Lung microvascular endothelial cell (primary cell): ENCODE data around the gene OR8G1. TPM values are rescaled to one million over a fixed set of nuclear protein-coding genes. Genes with fewer than 3 reads are reported as not detected.
A peak's percentile ranks its signal among the peaks of the same experiment; 100 is the strongest.
"Not testable (repeated sequence)": the region's sequence is repeated elsewhere in the genome, so short reads cannot be mapped to it uniquely, and the experiment has no call there.

Experiments
- DNase-seq, 2 donors: peaks; one replicate each; pipeline versions ENCODE4 v3.0.0 to v3.0.0-alpha.2; 2010; ENCODE audit warnings: low read depth in 2 of 2
- total RNA-seq: library from RNA; depleted of rRNA; stranded (reverse); fragments of >200 nt; gene quantifications from 2 replicates; pipeline ENCODE4 v1.2.1, GENCODE V29; 2014

The OR8G1 gene
- not detected in 2 replicates for total RNA-seq

GRCh38 chr11:124240621-124241397 lies at the start of gene OR8G1:
Gene OR8G1 (plus strand): TSS chr11:124241095. CDS start chr11:124249676, 8,581 bp downstream.
- no peak for DNase-seq

- DNase-seq = no peak
Measured at GRCh38 chr11:124193221-124194010, 47.5 kb upstream of the OR8G1 start.

- DNase-seq = peak in 1 of 2 donors; percentile 28
Measured at GRCh38 chr11:124194293-124195188, 46.4 kb upstream of the OR8G1 start.

GRCh38 chr11:124195189-124195734 lies 45.6 kb upstream of the OR8G1 start:
- DNase-seq = peak; percentile 75 to 79

- no peak for DNase-seq
Measured at GRCh38 chr11:124197999-124198398, 42.9 kb upstream of the OR8G1 start.

GRCh38 chr11:124198897-124199296 lies 42.0 kb upstream of the OR8G1 start:
- no peak for DNase-seq

- DNase-seq = peak in 1 of 2 donors; percentile 28
Measured at GRCh38 chr11:124199702-124200101, 41.2 kb upstream of the OR8G1 start.

GRCh38 chr11:124200671-124201070 lies 40.2 kb upstream of the OR8G1 start:
- no peak for DNase-seq

- no peak for DNase-seq
Measured at GRCh38 chr11:124202951-124203350, 37.9 kb upstream of the OR8G1 start.

- DNase-seq = no peak
Measured at GRCh38 chr11:124204008-124204407, 36.9 kb upstream of the OR8G1 start.

- DNase-seq = no peak
Measured at GRCh38 chr11:124207102-124207792, 33.6 kb upstream of the OR8G1 start.

- DNase-seq = no peak
Measured at GRCh38 chr11:124209824-124210357, 31.0 kb upstream of the OR8G1 start.

GRCh38 chr11:124210421-124210820 lies 30.5 kb upstream of the OR8G1 start:
- DNase-seq = no peak

GRCh38 chr11:124211321-124211720 lies 29.6 kb upstream of the OR8G1 start:
- DNase-seq = no peak

- DNase-seq = no peak
Measured at GRCh38 chr11:124214027-124214426, 26.9 kb upstream of the OR8G1 start.

- DNase-seq = no peak
Measured at GRCh38 chr11:124219126-124219525, 21.8 kb upstream of the OR8G1 start.

- DNase-seq = no peak
Measured at GRCh38 chr11:124222407-124222806, 18.5 kb upstream of the OR8G1 start.

GRCh38 chr11:124224618-124225423 lies 16.1 kb upstream of the OR8G1 start:
- DNase-seq = not testable (repeated sequence)

GRCh38 chr11:124225471-124225870 lies 15.4 kb upstream of the OR8G1 start:
- DNase-seq = no peak

- DNase-seq = no peak
Measured at GRCh38 chr11:124233376-124233775, 7.5 kb upstream of the OR8G1 start.
